HG03108 (cell line): ENCODE results near the gene POLR2E.
"Not testable (repeated sequence)": the region's sequence is repeated elsewhere in the genome, so short reads cannot be mapped to it uniquely, and the experiment has no call there.

Experiments
- ATAC-seq: cut with Tn5 transposase; IDR thresholded peaks from one replicate; pipeline ENCODE4 v1.9.1; 2021; ENCODE audit warnings: moderate library complexity; ENCODE audit not compliant: unreplicated experiment

POLR2E gene

DNA sequence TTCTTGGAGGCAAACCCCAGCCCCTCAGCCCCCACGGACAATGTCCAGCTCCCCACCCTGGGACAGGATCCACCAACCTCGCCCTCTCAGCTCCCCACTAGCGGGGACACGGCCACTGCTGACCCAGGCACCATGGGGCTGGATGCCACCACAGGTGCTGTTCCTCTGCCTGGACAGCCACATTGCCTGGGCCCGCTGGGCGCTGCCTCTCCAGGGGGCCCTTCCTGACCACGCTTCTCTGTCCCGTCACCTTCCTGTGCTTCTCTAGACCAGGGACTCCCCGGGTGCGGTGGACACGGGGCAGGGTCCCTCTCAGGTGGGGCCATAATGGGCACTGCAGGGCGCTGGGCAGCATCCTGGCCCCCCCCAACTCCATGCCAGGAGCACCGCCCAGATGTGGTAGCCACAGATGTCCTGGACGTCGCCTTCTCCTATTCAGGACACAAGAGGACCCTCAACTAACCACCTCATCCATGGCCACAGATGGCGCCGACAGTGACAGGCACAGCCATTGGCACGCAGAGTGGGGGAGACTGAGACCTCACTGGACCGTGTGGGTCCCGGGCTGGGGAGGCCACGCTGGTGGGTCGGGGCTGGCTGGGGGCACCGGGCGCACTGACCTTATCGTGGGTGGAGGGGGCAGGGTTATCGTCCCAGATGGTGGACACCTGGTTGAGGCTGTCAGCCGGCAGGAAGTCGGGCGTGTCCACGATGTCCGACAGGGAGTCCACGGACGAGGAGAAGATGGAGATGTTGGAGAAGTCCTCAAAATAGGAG is 32.0 kb upstream of the POLR2E start:
- no peak for ATAC-seq

DNA sequence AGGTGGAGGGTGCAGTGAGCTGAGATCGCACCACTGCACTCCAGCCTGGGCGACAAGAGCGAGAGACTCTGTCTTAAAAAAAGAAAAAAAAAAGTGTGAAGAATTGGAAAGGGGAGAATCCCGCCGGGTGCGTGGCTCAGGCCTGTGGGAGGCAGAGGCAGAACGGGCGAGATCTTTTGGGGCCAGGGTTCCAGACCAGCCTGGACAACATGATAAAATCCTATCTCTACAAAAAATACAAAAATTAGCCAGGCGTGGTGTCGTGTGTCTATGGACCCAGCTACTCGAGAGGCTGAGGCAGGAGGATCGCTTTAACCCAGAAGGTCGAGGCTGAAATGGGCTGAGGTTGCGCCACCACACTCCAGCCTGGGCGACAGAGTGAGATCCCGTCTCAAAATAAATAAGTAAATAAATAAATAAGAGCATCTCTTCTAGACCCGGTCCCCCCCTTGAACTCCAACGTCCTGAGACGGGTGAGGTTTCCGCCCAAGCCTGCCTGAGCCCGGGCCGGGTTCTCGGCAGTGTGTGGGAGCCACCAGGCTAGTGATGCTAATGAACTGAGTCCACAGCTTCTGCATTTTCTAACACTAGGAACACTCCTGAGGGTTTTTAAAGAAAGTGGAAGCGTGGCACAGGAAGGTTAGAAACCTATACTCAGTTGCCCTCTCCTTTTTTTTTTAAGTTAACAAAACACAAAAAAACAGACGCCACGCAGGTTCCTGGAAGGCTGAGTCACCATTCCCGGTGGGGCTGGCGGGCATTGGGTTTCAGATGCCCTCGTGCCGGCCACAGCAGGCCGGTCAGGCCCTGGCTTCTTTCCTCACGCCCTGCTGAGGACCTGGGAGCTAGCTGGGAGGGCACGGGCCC is 30.7 kb upstream of the POLR2E start:
- no peak for ATAC-seq

DNA sequence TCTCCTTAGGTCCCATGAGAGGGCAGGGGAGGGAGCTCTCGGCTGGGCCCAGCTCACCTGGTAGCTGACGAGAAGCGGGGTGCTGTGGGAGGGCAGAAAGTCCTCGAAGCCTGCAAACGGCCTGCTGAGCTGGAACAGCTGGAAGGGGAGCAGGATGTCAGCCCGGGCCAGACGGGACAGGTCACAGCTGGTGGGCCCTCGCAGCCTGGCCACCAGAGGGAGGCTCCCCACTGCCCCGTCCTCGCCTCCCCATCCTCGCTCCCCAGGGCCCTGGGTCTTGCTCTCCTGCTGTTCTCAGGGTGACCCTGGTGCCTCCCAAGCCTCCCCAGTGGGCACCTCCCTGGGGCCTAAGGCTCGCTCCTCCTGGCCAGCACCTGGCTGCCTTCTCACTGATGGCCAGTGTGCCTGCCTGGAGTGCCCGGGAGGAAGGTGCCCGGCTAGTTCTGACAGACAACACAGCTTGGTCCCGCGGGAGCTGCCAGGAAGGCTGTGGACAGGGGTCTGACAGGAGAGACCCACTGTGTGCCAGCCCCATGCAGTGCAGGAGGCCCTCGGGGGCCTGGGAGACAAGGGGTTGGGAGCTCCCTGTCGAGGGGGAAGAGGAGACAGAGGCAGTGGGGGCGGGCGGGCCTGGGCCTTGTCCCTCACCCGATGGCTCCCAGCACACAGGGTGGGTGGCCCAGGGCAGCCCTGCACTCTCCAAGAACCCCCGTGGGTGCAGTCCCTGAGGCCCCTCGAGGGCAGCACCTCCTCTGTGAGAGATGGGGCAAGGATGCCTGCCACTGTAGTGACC is 28.9 kb upstream of the POLR2E start:
- ATAC-seq = no peak

DNA sequence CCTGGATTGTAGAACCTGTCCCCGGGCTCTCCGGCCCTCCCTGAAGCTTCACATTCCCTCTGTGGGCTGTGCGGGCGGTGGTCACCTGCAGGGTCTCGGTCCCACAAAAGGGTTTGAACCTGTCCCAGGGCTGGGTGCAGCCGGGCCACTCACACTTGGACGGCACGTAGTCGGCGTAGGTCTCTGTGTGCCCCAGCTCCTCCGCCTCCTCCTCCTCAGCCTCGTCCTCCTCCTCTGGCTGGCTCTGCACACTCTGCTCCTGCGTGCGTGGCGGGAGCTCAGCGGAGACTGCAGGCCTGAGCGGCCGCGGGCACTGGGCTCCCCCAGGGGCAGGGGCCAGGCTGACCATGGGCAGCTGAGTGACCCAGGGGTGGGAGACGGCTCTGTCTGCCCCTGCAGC is 28.2 kb upstream of the POLR2E start:
- no peak for ATAC-seq

DNA sequence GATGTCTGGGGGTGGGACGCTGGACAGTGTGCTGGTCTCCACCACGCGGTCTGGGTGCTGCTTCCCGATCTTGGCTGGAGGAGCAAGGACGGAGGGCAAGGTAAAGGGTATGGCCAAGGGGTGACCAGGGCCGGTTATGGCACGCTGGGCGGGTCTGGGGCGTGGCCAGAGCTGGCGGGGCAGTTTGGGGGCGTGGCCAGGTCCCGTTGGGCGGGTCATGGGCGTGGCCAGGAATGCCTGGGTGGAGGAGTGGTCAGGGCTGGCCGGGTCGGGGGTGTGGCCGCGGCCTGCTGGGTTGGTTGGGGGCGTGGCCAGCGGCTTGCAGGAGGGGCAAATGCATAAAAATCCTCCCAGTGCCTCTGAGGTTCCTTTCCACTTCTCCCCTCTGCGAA is 27.8 kb upstream of the POLR2E start:
- no peak for ATAC-seq

DNA sequence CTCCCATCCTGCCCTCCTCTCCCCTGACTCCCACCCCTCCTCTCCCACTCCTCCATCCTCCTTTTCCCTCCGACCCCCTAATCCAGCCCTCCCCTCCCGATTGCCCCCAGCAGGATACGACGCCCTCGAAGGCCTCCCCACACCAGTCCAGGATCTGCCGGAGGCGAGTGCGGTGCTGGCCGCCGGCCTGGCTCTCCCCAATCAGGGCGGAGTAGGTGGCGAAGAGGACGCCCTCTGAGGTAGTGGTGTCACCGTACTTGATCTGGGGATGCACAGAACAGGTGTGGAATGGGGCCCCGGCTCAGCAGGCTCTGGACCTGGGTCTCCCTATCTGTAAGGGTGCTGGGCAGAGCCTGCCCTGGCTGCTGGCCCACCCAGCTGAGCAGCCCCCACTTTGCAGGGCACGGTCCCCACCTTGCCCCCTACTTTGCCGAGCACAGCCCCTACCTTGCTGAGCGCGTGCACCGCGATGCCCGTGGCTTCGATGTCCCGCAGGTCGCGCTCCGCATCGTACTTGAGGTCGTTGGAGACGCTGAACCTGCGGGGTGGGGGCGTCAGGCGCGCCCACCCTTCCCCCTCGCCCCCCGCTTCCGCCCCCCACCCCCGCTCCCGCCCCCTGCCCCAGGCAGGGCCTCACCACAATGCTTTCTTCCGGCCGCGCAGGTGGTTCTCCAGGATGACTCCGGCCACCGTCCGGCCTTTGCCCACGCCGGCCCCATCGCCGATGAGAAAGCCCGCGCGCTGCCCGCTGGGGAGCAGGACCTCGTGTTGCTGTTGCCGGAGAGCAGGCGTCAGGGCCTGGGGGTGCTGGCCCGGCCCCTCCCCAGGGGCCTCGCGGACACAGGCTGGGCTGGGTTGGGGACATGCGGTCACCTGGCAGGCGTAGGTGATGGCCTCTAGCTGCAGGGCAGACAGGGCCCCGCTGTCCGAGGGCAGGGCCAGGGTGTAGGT is 27.1 kb upstream of the POLR2E start:
- ATAC-seq = no peak

DNA sequence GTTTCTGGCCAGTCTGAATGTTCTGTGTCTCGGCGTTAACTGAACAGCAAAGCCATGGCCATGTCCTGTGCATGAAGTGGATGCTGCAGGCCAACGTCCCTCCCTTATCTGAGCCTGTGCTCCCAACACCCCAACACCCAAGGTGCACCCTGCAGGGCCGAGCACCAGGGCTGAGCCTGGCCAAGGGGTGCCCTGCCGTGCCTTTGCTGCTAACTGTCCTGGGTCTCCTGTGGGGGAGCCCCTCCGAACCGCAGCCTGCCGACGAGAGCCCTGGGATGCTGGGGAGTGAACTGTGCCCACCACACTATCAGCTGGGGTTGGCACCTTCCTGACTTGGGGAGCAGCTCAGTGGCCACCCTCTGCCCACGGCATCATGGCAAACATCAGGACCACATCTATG is 26.2 kb upstream of the POLR2E start:
- no peak for ATAC-seq

DNA sequence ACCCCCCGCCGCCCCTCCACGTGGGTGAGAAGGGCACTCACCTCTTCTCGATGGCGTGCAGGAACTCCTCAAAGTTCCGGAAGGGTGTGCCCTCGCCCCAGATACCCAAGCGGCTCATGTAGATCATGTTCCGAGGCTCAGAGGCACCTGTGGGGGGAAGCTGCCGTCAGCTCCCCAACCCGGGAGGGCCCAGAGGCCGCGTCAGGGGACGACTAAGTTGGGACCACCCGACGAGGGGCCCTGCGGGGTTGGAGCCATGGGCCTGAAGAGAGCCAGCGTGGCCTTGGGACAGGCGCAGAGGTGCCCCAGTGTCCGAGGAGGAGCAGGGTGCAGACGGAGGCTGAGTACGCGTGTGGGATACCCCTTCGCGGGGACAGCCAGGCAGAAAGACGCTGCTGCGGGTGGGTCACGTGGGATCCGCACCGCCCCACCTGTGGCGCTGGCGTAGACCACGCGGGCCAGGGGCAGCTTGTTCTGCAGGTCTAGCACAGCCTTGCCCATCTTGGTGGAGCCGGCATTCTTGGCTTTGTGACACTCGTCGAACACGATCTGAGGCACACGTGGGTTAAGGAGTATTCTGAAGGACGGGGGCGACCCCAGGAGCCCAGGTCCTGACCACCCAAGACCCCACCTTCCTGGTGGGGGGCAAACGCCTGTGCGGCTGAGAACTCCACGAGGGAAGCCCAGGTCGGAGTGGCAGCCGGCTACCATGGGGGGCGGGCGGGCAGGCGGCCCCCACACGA is 24.5 kb upstream of the POLR2E start:
- ATAC-seq = no peak

DNA sequence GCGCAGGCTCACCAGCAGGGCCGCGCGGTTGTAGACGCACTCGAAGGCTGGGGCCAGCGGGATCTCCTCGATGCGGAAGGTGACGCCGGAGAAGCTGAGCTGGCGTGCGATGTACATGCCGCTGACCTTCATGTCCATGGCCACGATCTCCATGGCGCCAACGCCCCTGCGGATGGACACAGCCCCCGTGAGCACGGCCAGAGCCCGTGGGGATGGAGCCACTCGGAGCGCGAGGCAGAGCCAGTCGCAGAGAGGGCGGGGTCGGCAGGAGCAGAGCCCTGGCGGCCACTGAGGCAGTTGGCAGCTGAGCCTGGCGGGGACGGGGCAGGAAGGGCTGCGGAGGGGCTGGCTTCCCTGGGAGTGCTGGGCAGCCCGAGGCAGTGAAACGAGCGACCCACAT is 23.8 kb upstream of the POLR2E start:
- ATAC-seq = no peak

DNA sequence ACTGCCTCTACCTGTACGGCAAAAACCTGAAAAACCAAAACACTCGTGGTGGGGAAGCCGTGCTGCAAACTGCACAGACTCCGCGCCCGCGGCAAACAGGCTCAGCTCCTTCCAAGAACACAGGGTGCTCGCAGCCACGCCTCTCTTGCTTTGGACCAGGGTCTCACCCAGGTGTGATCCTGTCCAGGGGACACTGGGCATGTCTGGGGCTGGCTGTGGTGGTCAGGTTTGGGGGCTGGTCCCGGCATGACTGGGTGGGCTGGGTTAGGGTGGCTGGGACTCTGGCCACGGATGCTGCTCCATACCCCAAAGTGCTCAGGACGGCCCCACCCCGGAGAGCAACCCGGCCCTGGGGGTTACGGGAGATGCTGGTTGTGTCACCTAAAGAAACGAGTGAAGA is 22.5 kb upstream of the POLR2E start:
- no peak for ATAC-seq

DNA sequence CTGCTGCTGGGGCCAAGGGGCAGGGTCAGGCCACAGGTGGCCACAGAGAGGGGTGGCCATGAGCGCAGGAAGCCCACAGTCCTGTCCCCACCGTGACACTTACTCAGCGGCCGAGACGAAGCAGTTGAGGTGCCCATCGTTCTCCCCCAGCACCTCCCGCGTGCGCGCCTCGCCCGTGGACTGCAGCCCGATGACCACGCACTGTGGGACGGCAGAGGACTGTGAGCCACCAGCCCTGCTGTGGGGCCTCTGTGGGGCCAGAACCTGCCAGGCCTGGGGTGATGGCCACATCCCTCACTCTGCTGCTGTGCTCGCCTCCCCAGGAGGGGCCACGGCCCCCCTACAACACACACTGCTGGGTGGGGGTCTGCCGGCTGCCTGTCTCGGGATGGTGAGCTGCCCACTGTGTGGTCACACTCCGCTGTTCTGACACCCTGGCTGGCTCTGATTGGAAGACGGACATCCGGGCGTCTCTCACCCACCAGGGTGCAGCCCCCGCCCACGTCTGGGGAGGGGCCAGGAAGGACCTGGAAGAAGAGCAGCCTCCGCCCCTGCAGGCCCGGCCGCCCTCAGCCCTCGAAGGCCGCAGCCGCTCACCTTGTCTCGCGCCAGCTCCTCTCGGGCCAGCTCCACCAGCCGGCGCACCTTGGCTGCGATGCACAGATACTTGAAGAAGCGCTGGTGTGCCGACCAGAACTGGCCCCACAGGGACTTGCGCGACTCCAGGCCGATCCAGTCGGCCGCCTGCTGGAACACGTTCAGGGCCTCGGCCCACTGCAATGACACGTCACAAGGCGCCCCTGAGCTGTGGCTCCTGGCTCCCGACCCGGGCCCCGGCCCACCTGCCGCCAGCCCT is 21.8 kb upstream of the POLR2E start:
- no peak for ATAC-seq

DNA sequence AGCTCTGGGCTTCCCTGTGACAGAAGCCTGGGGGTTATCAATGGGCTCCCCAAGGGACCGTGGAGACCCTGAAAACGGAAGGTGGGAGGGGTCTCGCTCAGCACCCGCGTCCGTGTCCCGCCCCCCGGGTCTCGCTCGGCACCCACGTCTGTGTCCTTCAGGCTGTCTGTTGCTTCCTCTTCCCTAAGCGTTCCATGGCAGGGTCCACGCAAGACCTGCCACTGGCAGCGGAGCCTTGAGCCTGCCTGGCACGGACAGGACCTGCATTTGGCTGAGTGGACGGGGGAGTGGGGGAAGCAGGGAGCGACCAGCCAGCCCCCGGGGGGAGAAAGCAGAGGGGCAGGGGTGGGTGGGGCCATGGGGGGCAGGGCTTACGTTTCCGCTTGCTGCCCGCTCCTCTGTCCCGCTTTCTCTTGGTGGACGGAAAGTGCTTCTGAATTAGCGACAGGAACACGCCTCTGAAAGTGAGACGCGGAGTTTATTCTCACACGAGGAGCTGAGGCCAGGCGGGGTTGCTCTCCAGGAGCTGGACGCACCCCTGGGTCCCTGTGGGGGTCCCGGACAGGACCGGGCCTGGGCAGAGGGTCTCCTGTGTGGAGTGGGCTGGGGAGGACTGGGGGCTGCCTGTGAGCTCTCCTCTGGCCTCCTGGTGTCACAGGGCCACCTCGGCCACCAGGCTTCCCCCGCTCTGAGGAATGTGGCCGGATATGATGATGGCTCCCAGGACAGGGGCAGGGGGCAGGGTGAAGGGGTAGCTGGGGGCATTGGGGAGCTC is 20.7 kb upstream of the POLR2E start:
- ATAC-seq = no peak

DNA sequence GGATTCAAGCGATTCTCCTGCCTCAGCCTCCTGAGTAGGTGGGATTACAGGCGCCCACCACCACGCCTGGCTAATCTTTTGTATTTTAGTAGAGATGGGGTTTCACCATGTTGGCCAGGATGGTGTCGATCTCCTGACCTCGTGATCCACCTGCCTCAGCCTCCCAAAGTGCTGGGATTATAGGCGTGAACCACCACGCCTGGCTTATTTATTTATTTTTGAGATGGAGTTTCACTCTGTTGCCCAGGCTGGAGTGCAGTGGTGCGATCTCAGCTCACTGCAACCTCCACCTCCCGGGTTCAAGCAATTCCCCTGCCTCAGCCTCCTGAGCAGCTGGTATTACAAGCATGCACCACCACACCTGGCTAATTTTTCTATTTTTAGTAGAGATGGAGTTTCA is 19.6 kb upstream of the POLR2E start:
- not testable (repeated sequence) for ATAC-seq

DNA sequence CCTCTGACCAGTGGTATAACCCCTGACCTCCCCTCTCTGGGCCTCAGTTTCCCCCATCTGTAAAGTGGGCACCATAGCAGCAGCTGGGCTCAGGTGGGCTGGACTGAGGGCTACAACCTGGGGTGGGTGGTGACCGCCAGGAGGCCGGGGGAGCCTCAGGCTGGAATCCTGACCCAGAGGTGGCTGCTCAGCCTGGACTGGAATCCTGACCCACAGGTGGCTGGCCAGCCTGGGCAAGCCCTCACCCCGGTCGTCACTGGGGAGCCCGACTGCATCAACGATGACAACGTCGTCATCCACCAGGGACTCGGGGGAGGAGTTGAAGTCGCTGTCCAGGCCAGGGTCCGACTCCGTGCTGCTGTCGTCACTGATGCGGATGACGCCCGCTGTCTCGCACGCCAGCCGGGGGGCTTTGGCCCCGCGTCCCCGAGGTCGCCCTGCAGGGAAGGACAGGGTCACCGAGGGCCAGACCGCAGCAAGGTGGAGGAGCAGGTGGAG is 18.9 kb upstream of the POLR2E start:
- no peak for ATAC-seq

DNA sequence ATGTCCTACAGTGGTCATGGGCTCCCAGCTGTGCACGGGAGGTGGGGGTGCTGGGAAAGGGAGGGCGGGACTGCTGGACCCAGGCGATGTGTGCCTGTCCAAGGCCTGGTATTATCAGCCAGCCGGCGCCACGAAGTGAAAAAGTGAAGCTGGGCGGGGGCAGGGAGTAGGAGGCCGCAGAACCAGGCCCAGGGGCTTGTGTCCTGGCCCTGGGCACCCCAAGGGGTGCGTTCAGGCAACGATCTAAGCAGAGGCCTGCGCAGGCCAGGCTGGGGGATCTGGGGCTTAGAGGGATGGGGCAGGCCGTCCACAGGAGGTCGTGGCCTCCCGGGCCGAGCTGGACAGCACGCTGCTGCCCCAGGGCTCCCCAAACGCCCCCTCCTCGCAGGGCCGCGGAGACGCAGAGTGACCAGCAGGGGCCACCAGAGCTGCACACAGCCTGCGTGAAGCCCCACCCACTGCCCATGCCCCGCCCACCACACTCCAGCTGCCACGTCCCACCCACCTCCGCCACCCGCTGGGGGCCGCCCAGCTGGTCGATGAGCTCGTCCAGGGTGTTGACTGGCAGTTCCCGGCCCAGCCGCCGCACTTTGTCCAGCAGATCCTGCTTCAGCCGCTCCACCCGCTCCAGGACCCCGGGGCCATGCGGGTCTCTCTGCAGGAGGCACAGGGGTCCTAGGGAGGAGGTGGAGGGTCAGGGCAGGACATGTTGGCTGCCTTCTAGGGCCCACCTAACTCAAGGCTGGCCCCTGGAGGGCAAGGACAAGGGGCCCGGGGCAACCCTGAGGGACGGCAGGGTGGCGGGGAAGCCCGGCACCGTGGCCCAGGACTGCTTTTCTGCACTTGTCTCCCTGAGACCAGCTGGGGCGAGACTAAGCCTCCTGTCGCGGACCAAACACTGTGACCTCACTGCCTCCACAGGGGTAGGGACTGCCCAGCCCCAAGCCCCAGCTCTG is 18.1 kb upstream of the POLR2E start:
- no peak for ATAC-seq

DNA sequence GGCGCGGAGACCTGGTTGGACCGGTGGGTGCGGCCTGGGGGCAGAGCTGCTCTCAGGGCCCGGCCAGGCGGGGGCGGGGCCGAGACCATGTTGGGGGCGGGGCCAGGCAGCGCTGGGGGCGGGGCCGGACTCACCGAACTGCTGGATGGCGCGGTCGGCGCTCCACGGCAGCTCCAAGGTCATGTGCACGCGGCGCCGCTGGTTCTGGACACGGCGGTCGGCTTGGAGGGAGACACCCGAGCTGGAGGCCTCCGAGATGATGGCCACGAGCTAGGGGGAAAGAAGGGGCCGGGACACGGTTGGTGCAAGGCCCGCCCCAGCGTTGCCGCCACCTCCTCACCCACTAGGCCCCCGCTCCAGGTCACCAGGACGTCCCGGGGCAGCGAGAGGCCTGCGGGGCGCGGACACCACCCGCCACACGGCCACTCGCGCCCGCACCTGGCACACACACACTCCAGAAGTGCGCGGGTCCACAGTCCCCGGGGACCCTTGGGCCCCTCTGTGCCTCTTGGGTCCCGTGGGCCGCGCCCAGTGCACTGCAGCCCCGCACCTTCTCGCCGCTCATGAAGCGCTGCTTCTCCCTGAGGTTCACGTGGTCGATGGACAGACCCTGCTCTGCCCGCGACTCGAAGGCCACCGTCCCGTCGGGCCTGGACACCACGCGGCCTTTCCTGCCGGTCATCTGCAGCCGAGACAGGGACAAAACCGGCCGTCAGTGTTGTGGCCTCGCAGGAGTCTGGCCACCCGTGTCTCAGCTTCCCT is 17.3 kb upstream of the POLR2E start:
- ATAC-seq = no peak
